H9 (cell line): ENCODE results near the gene MRGPRG. TPM values are rescaled to one million over a fixed set of nuclear protein-coding genes. Genes with fewer than 3 reads are reported as not detected.

Source experiments
- DNase-seq: peaks from one replicate; pipeline ENCODE4 v3.0.0-alpha.2; 2017
- H2AFZ ChIP-seq: one replicate; pipeline ENCODE4 v1.6.1; 2013; ENCODE audit warnings: mild to moderate bottlenecking, low read length, control low read depth, moderate library complexity
- H2AK5ac ChIP-seq: 2 replicates; pipeline ENCODE4 v1.6.1; 2013; ENCODE audit warnings: low read length, control low read depth, mixed read lengths; ENCODE audit not compliant: insufficient read length
- H2BK120ac ChIP-seq: one replicate; pipeline ENCODE4 v1.6.1; 2013; ENCODE audit warnings: low read depth, mild to moderate bottlenecking, low read length, control low read depth, inconsistent platforms; ENCODE audit not compliant: poor library complexity, severe bottlenecking
- H2BK12ac ChIP-seq: 2 replicates; pipeline ENCODE4 v1.6.1; 2013; ENCODE audit warnings: low read length, control low read depth, mixed read lengths, low read depth; ENCODE audit not compliant: insufficient read length
- H2BK15ac ChIP-seq: 2 replicates; pipeline ENCODE4 v1.6.1; 2013; ENCODE audit warnings: low read depth, low read length, control low read depth
- H2BK20ac ChIP-seq: one replicate; pipeline ENCODE4 v1.6.1; 2013; ENCODE audit warnings: low read depth, mild to moderate bottlenecking, low read length, control low read depth, inconsistent platforms; ENCODE audit not compliant: poor library complexity, severe bottlenecking
- H2BK5ac ChIP-seq: 2 replicates; pipeline ENCODE4 v1.6.1; 2013; ENCODE audit warnings: low read length, control low read depth, mixed read lengths; ENCODE audit not compliant: insufficient read length
- H3K14ac ChIP-seq: 2 replicates; pipeline ENCODE4 v1.6.1; 2013; ENCODE audit warnings: low read length, control low read depth; ENCODE audit not compliant: insufficient read depth
- H3K18ac ChIP-seq: 2 replicates; pipeline ENCODE4 v1.6.1; 2013; ENCODE audit warnings: low read depth, mild to moderate bottlenecking, mixed read lengths, low read length, control low read depth; ENCODE audit not compliant: insufficient read length
- H3K23ac ChIP-seq: 2 replicates; pipeline ENCODE4 v1.6.1; 2013; ENCODE audit warnings: low read length, control low read depth, mixed read lengths, low read depth; ENCODE audit not compliant: insufficient read length
- H3K23me2 ChIP-seq: 2 replicates; pipeline ENCODE4 v1.6.1; 2013; ENCODE audit warnings: low read depth, mild to moderate bottlenecking, mixed read lengths, low read length, control low read depth; ENCODE audit not compliant: insufficient read length, poor library complexity, severe bottlenecking
- H3K27ac ChIP-seq: 2 replicates; pipeline ENCODE4 v1.5.1; 2013; ENCODE audit warnings: low read length, control low read depth, mixed read lengths, low read depth; ENCODE audit not compliant: insufficient read length
- H3K27me3 ChIP-seq: 2 replicates; pipeline ENCODE4 v1.6.1; 2013; ENCODE audit warnings: low read length, control low read depth, inconsistent platforms; ENCODE audit not compliant: insufficient read depth
- H3K4ac ChIP-seq: 2 replicates; pipeline ENCODE4 v1.6.1; 2013; ENCODE audit warnings: low read depth, mild to moderate bottlenecking, control low read depth, inconsistent platforms, low read length, moderate library complexity
- H3K4me1 ChIP-seq: 2 replicates; pipeline ENCODE4 v1.6.1; 2013; ENCODE audit warnings: low read length, control low read depth, inconsistent platforms; ENCODE audit not compliant: insufficient read depth
- H3K4me2 ChIP-seq: 2 replicates; pipeline ENCODE4 v1.6.1; 2013; ENCODE audit warnings: low read length, control low read depth, mixed read lengths; ENCODE audit not compliant: insufficient read length, insufficient read depth
- H3K56ac ChIP-seq: 2 replicates; pipeline ENCODE4 v1.6.1; 2013; ENCODE audit warnings: low read depth, mild to moderate bottlenecking, mixed read lengths, low read length, control low read depth; ENCODE audit not compliant: insufficient read length
- H3K79me1 ChIP-seq: 2 replicates; pipeline ENCODE4 v1.6.1; 2013; ENCODE audit warnings: low read depth, mild to moderate bottlenecking, moderate library complexity, low read length, control low read depth, inconsistent platforms; ENCODE audit not compliant: insufficient read depth, poor library complexity, severe bottlenecking
- H3K79me2 ChIP-seq: 2 replicates; pipeline ENCODE4 v1.6.1; 2013; ENCODE audit warnings: low read length, control low read depth, inconsistent platforms; ENCODE audit not compliant: insufficient read depth
- H3K9ac ChIP-seq: 2 replicates; pipeline ENCODE4 v1.6.1; 2013; ENCODE audit warnings: low read length, control low read depth, mixed read lengths; ENCODE audit not compliant: insufficient read length; ENCODE audit errors: extremely low read depth
- H3K9me3 ChIP-seq: one replicate; pipeline ENCODE4 v1.6.1; 2013; ENCODE audit warnings: low read depth, low read length, inconsistent platforms; ENCODE audit not compliant: control insufficient read depth
- H3T11ph ChIP-seq: one replicate; pipeline ENCODE4 v1.6.1; 2013; ENCODE audit warnings: mild to moderate bottlenecking, low read length, control low read depth, inconsistent platforms
- H4K20me1 ChIP-seq: one replicate; pipeline ENCODE4 v1.6.1; 2013; ENCODE audit not compliant: control insufficient read depth, insufficient read length, insufficient read depth
- H4K5ac ChIP-seq: 2 replicates; pipeline ENCODE4 v1.6.1; 2013; ENCODE audit warnings: low read depth, mild to moderate bottlenecking, mixed read lengths, low read length, control low read depth; ENCODE audit not compliant: insufficient read length
- H4K8ac ChIP-seq: replicated peaks from 2 replicates; pipeline ENCODE4 v1.6.1; 2013; ENCODE audit warnings: low read length, control low read depth, mixed read lengths, low read depth; ENCODE audit not compliant: insufficient read length
- H4K91ac ChIP-seq: 2 replicates; pipeline ENCODE4 v1.6.1; 2013; ENCODE audit warnings: low read depth, mild to moderate bottlenecking, moderate library complexity, mixed read lengths, low read length, control low read depth; ENCODE audit not compliant: insufficient read length
- H3K27ac Mint-ChIP-seq, 3 experiments: 2 replicates in 2 of 3; 3 replicates in 1 of 3; pipeline ENCODE4 v1.8.0; 2020 to 2021; ENCODE audit warnings: mixed read lengths in 3 of 3, mild to moderate bottlenecking in 1 of 3, moderate library complexity in 1 of 3
- H3K27me3 Mint-ChIP-seq: 2 replicates; pipeline ENCODE4 v1.8.0; 2021; ENCODE audit warnings: low read depth, mild to moderate bottlenecking, moderate library complexity, mixed read lengths
- H3K36me3 Mint-ChIP-seq, 3 experiments: 2 replicates in 2 of 3; 3 replicates in 1 of 3; pipeline ENCODE4 v1.8.0; 2020 to 2021; ENCODE audit warnings: low read depth in 3 of 3, mixed read lengths in 3 of 3; ENCODE audit not compliant: insufficient read depth in 1 of 3
- H3K4me1 Mint-ChIP-seq, 2 experiments: 2 replicates each; pipeline ENCODE4 v1.8.0; 2020; ENCODE audit warnings: mixed read lengths in 2 of 2
- H3K4me3 Mint-ChIP-seq, 2 experiments: 2 replicates in 1 of 2; 3 replicates in 1 of 2; pipeline ENCODE4 v1.8.0; 2020 to 2021; ENCODE audit warnings: mild to moderate bottlenecking in 2 of 2, mixed read lengths in 2 of 2, moderate library complexity in 1 of 2
- H3K9me3 Mint-ChIP-seq, 2 experiments: 2 replicates in 1 of 2; 3 replicates in 1 of 2; pipeline ENCODE4 v1.8.0; 2020; ENCODE audit warnings: mild to moderate bottlenecking in 2 of 2, mixed read lengths in 2 of 2, moderate library complexity in 1 of 2
- CTCF ChIP-seq: fragments of 200-600 bp; sonication (generic); conservative IDR thresholded peaks from 3 replicates; pipeline ENCODE4 v1.8.0; 2021; ENCODE audit warnings: antibody characterized with exemption, mild to moderate bottlenecking
- WGBS: extraction: QIAGEN DNeasy Blood & Tissue Kit; methylation state at CpG from one replicate; pipeline ENCODE4 v1.1.7; 2013; ENCODE audit warnings: missing lambda C conversion rate, low lambda C conversion rate, mixed read lengths; ENCODE audit not compliant: insufficient read length; ENCODE audit errors: extremely low coverage; 5-methylcytosine and 5-hydroxymethylcytosine counted together
- total RNA-seq: library from RNA; stranded (reverse); gene quantifications from 2 replicates; pipeline ENCODE4 v1.2.1, GENCODE V29; 2021

MRGPRG gene
- total RNA-seq, 1 experiment from 2014 or later = not detected

GRCh38 chr11:3191586-3192324 lies 26.9 kb downstream of the MRGPRG start:
- Mint-ChIP-seq H3K9me3 (peaks cover 0 to 3% of the 10 kb centered on the region in 2 experiments; a peak in 2 of 5 replicates), H3K27ac (no peak overlapping the region), H3K4me1 (peaks cover 43 to 61% of the 10 kb centered on the region in 2 experiments), H3K27me3 (peaks cover 12% of the 10 kb centered on the region), H3K4me3 (no peak overlapping the region), H3K36me3 (no peaks in the 10 kb centered on the region; a peak in 1 of 7 replicates)
- Histone ChIP-seq H4K8ac (no peak overlapping the region), H2BK20ac (no peak overlapping the region), H3K18ac (no peak overlapping the region), H3K4me2 (no peak overlapping the region), H3K4ac (no peak overlapping the region), H2BK120ac (no peak overlapping the region), H3K9me3 (no peaks in the 10 kb centered on the region), H3K9ac (no peak overlapping the region), H3K79me1 (no peaks in the 10 kb centered on the region), H2AFZ (no peak overlapping the region), H2BK12ac (no peak overlapping the region), H4K91ac (no peak overlapping the region), H2BK15ac (no peak overlapping the region), H3K23me2 (no peaks in the 10 kb centered on the region), H2BK5ac (no peak overlapping the region), H2AK5ac (no peak overlapping the region), H3K4me1 (peaks cover 6% of the 10 kb centered on the region; the same call in 1 of the 2 replicates), H3K27ac (no peak overlapping the region), H3K23ac (no peak overlapping the region), H3K56ac (no peak overlapping the region), H3K79me2 (no peaks in the 10 kb centered on the region), H3K27me3 (no peaks in the 10 kb centered on the region), H4K5ac (no peak overlapping the region), H3K14ac (no peak overlapping the region), H3T11ph (no peak overlapping the region), H4K20me1 (no peaks in the 10 kb centered on the region)
- no CpG with 5 or more reads among the region's 19 CpGs for WGBS
- no peak for TF ChIP-seq CTCF
- DNase-seq = no peak
